Cardiac muscle cell (in vitro differentiated cells and primary cell): ENCODE data around the gene TRMT1. TPM values are rescaled to one million over a fixed set of nuclear protein-coding genes. Genes with fewer than 3 reads are reported as not detected.

ENCODE experiments used
- DNase-seq, 2 donors: peaks; one replicate each; pipeline versions ENCODE4 v3.0.0 to v3.0.0-alpha.2; 2010 to 2017; ENCODE audit warnings: low read depth in 1 of 2, low spot score in 1 of 2
- H3K27ac ChIP-seq: fragments of 200-600 bp; sonication (generic); 2 replicates; pipeline ENCODE4 v1.5.1; 2016
- H3K27me3 ChIP-seq: fragments of 200-600 bp; sonication (generic); 2 replicates; pipeline ENCODE4 v1.6.0; 2016; ENCODE audit warnings: control low read depth
- H3K36me3 ChIP-seq: fragments of 200-600 bp; sonication (generic); 2 replicates; pipeline ENCODE4 v1.5.1; 2016; ENCODE audit warnings: control low read depth
- H3K4me1 ChIP-seq: fragments of 200-600 bp; sonication (generic); 2 replicates; pipeline ENCODE4 v1.8.1; 2017; ENCODE audit warnings: low read depth, mild to moderate bottlenecking, mixed run types
- H3K4me3 ChIP-seq: fragments of 200-600 bp; sonication (generic); 2 replicates; pipeline ENCODE4 v1.5.1; 2016; ENCODE audit warnings: mild to moderate bottlenecking
- H3K9me3 ChIP-seq: fragments of 200-600 bp; sonication (generic); 2 replicates; pipeline ENCODE4 v1.5.1; 2017; ENCODE audit warnings: low read depth, mild to moderate bottlenecking, control low read depth
- polyA plus RNA-seq: library from polyadenylated mRNA; unstranded; fragments of >200 nt; fragmentation: Nextera tagmentation; extraction: Ambion mirVana; gene quantifications from 2 replicates; pipeline ENCODE4 v1.2.1, GENCODE V29; 2016
- total RNA-seq: library from RNA; depleted of rRNA; stranded (reverse); fragments of >200 nt; gene quantifications from 2 replicates; pipeline ENCODE4 v1.2.3, GENCODE V29; 2016
- TF ChIP-seq, protein P1 (sequence below): IDR thresholded peaks from 2 replicates; pipeline ENCODE4 v1.5.1; 2012; ENCODE audit warnings: low read depth, mild to moderate bottlenecking, low read length

Gene TRMT1
- total and polyA plus RNA-seq, 2 experiments from 2014 or later, result 48.5 to 56.0 TPM

- peaks cover 68% of the 10 kb centered on the region for H3K27me3 ChIP-seq
- H3K27ac ChIP-seq, result no peak overlapping the region
- no peaks in the 10 kb centered on the region for H3K4me1 ChIP-seq
- TF ChIP-seq, protein P1, sequence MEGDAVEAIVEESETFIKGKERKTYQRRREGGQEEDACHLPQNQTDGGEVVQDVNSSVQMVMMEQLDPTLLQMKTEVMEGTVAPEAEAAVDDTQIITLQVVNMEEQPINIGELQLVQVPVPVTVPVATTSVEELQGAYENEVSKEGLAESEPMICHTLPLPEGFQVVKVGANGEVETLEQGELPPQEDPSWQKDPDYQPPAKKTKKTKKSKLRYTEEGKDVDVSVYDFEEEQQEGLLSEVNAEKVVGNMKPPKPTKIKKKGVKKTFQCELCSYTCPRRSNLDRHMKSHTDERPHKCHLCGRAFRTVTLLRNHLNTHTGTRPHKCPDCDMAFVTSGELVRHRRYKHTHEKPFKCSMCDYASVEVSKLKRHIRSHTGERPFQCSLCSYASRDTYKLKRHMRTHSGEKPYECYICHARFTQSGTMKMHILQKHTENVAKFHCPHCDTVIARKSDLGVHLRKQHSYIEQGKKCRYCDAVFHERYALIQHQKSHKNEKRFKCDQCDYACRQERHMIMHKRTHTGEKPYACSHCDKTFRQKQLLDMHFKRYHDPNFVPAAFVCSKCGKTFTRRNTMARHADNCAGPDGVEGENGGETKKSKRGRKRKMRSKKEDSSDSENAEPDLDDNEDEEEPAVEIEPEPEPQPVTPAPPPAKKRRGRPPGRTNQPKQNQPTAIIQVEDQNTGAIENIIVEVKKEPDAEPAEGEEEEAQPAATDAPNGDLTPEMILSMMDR, result peak; percentile 20
- no peaks in the 10 kb centered on the region for H3K36me3 ChIP-seq
- DNase-seq, result no peak
- H3K4me3 ChIP-seq, result no peak overlapping the region
- no peaks in the 10 kb centered on the region for H3K9me3 ChIP-seq
These were observed 27.2 kb downstream of the TRMT1 start for GRCh38 chr19:13089139-13089856.

DNA sequence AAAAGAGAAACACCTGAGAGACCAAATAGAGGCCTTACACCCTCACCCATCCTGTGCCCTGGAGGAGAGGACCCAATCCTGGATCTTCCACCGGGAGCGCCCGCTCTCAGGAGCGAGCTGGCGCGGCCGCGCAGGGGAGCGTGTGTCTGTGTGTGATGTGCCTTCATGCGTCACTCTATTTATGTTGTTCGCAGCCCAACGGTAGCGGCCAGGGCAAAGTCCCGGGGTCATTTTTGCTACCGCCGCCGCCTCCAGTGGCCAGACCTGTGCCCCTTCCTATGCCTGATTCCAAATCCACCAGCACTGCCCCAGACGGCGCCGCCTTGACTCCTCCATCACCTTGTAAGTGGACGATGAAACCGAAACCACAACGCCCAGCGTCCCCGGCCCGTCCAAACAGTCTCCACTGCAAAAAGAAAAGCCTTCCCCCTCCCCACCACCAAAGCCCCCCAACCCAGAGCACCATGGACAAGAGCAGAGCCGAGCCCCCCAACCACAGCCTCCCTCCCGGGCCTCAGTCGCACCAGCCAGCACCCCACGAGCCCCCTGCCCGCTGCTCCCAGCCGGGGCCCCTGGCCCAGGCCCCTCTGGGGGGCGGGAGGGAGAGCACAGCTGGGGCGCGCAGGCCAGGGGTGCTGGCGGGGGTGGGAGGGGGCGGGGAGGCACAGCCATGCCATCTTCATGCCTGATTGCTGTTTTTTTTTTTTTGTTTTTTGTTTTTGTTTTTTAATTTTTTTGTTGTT, 28.6 kb downstream of the TRMT1 start:
- no peaks in the 10 kb centered on the region for H3K9me3 ChIP-seq
- DNase-seq, result no peak
- H3K4me1 ChIP-seq, result no peaks in the 10 kb centered on the region
- no peaks in the 10 kb centered on the region for H3K36me3 ChIP-seq
- no peak overlapping the region for H3K4me3 ChIP-seq
- peaks cover 66% of the 10 kb centered on the region for H3K27me3 ChIP-seq
- TF ChIP-seq, protein P1, result no peak
- H3K27ac ChIP-seq, result no peak overlapping the region

DNA sequence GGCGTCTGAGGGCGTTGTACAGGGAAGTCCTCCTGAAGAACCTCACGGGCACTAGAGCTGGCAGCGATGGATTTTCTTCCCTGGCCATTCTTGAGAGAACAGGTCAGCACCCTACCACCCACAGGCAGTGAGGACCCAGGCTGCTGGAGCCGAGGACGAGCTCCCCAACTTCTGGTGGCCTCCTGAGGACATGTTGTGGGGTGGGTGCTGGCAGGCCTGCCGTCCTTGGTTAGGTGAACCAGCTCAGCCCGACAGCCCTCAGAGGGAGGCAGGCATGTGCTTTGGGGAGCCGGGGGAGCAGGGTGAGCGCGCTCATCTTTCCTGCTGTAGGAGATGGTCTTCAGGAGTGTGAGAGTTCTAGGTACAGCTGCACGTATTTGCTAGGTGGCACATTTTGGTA, 29.2 kb downstream of the TRMT1 start:
- H3K36me3 ChIP-seq, result no peaks in the 10 kb centered on the region
- no peaks in the 10 kb centered on the region for H3K4me1 ChIP-seq
- no peaks in the 10 kb centered on the region for H3K9me3 ChIP-seq
- TF ChIP-seq, protein P1, result no peak
- no peak overlapping the region for H3K4me3 ChIP-seq
- H3K27me3 ChIP-seq, result peaks cover 60% of the 10 kb centered on the region
- no peak for DNase-seq
- H3K27ac ChIP-seq, result no peak overlapping the region

DNA sequence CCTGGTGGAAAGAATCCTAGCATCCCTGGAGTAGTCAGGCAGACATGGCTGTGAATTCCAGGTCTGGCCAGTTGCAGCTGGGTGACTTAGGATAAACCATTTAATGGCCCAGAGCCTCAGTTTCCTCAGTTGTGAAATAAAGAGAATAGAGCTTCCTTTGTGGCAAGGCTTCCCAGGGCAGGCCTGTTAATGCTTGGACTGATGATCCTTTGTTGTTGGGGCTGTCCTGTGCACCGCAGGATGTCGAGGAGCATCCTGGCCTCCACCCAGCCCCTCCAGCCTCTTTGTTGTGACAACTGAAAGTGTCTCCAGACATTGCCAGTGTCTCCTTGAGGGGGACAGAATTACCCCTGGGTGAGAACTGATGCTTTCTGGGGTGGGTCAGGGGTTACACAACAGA, 30.2 kb downstream of the TRMT1 start:
- H3K36me3 ChIP-seq, result no peaks in the 10 kb centered on the region
- TF ChIP-seq, protein P1, result no peak
- H3K4me1 ChIP-seq, result no peaks in the 10 kb centered on the region

DNA sequence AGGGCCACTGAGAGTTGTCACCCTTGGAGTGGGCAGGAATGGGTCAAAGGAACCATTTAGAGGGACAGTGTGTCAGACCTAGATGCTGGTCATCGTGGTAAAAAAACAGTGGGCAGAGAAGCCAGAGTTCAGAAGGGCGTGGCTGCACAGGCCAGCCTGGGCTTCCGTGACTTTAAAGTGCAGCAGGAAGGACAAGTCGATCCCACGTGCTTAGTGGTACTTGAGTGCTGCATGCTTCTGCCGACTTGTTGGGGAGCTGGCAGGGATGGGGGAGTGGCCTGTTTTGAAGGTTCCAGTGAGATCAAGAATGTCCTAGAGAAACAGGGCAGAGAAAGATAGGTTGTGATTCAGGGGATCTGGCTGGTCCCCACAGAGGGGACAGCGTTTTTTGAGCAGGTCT, 30.9 kb downstream of the TRMT1 start:
- no peak overlapping the region for H3K27ac ChIP-seq
- no peak overlapping the region for H3K4me3 ChIP-seq
- no peaks in the 10 kb centered on the region for H3K36me3 ChIP-seq
- H3K27me3 ChIP-seq, result peaks cover 45% of the 10 kb centered on the region
- TF ChIP-seq, protein P1, result no peak
- peak in 1 of 2 donors; percentile 60 for DNase-seq
- no peaks in the 10 kb centered on the region for H3K9me3 ChIP-seq
- H3K4me1 ChIP-seq, result no peaks in the 10 kb centered on the region

More for the DNA sequence above, 30.2 kb downstream of the TRMT1 start:
- H3K9me3 ChIP-seq, result no peaks in the 10 kb centered on the region
- no peak overlapping the region for H3K4me3 ChIP-seq
- H3K27me3 ChIP-seq, result peaks cover 51% of the 10 kb centered on the region
- no peak overlapping the region for H3K27ac ChIP-seq
- DNase-seq, result no peak
